Neuron (in vitro differentiated cells): ENCODE measurements around the gene ACAD11.

Source experiments
- H2AFZ ChIP-seq: one replicate; pipeline ENCODE4 v1.6.1; 2013; ENCODE audit warnings: low read depth, mild to moderate bottlenecking, inconsistent platforms, low read length, moderate library complexity
- H3K27me3 ChIP-seq: one replicate; pipeline ENCODE4 v1.6.1; 2013; ENCODE audit warnings: low read length; ENCODE audit not compliant: insufficient read depth
- H3K36me3 ChIP-seq: one replicate; pipeline ENCODE4 v1.6.1; 2013; ENCODE audit warnings: low read length; ENCODE audit not compliant: insufficient read depth
- H3K4me1 ChIP-seq: one replicate; pipeline ENCODE4 v1.6.1; 2013; ENCODE audit warnings: low read length; ENCODE audit not compliant: insufficient read depth
- H3K4me3 ChIP-seq: 2 replicates; pipeline ENCODE4 v1.5.1; 2013; ENCODE audit warnings: mild to moderate bottlenecking, low read length, moderate library complexity
- H3K9me3 ChIP-seq: one replicate; pipeline ENCODE4 v1.6.1; 2013; ENCODE audit warnings: low read length

ACAD11 gene, protein sequence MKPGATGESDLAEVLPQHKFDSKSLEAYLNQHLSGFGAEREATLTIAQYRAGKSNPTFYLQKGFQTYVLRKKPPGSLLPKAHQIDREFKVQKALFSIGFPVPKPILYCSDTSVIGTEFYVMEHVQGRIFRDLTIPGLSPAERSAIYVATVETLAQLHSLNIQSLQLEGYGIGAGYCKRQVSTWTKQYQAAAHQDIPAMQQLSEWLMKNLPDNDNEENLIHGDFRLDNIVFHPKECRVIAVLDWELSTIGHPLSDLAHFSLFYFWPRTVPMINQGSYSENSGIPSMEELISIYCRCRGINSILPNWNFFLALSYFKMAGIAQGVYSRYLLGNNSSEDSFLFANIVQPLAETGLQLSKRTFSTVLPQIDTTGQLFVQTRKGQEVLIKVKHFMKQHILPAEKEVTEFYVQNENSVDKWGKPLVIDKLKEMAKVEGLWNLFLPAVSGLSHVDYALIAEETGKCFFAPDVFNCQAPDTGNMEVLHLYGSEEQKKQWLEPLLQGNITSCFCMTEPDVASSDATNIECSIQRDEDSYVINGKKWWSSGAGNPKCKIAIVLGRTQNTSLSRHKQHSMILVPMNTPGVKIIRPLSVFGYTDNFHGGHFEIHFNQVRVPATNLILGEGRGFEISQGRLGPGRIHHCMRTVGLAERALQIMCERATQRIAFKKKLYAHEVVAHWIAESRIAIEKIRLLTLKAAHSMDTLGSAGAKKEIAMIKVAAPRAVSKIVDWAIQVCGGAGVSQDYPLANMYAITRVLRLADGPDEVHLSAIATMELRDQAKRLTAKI

DNA sequence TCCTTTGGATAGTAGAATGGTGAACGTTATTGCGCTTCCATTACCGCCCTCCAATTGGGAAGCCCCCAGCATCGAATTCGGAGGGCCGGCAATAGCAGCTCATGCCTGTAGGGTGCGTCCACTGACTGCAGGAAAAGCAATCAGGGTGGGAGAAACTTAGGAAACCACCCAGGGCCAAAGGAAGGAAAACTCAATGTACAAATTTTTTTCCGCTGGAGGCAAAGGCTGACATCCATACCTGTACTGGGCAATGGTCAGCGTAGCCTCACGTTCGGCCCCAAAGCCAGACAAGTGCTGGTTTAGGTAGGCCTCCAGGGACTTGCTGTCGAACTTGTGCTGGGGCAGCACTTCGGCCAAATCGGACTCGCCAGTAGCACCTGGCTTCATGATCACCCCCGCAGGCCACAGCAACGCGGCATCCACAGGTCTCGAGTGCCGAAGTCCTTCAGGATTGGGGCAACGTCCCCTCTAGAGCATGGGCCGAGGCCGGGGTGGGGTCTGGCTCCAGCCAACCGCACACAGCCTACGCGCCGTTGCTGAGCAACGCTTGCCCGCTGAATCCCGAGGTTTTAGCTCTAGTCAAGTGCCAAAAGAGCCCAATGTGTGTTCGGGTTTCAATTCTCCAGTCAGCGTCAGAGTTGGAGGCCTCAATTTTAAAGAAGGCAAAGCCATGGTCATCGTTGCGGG lies at the start of gene ACAD11:
Gene ACAD11 (minus strand): TSS at position 445 of the 687 bp plus-strand sequence. CDS start 58 bp downstream, at position 387.
- Histone ChIP-seq H3K4me3 (peak within 1 kb of the TSS; percentile 68), H3K36me3 (peaks cover 2% of the 10 kb centered on the region), H2AFZ (peak within 1 kb of the TSS; percentile 44), H3K9me3 (no peaks in the 10 kb centered on the region), H3K27me3 (no peaks in the 10 kb centered on the region), H3K4me1 (peaks cover 17% of the 10 kb centered on the region)

DNA sequence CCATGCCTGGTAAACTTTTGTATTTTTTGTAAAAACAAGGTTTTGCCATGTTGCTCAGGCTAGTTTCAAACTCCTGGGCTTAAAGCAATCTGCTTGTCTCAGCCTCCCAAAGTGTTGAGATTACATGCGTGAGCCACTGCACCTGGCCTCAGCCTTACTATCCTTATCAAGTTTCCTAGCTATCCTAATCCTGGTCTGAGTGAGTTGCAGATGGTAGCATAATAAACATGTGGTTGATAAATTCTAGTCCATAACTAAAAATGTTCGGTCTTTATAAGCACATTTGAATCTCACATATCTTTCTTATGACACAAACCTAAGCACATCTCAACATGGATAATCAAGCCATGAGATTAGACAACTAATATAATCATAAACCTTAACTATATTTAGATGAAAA lies 44.1 kb upstream of the ACAD11 start:
- H3K9me3 ChIP-seq: no peaks in the 10 kb centered on the region
- H3K36me3 ChIP-seq: peaks cover 57% of the 10 kb centered on the region
- no peaks in the 10 kb centered on the region for H3K4me1 ChIP-seq
- H2AFZ ChIP-seq: no peak overlapping the region
- no peaks in the 10 kb centered on the region for H3K27me3 ChIP-seq
- H3K4me3 ChIP-seq: no peak overlapping the region

DNA sequence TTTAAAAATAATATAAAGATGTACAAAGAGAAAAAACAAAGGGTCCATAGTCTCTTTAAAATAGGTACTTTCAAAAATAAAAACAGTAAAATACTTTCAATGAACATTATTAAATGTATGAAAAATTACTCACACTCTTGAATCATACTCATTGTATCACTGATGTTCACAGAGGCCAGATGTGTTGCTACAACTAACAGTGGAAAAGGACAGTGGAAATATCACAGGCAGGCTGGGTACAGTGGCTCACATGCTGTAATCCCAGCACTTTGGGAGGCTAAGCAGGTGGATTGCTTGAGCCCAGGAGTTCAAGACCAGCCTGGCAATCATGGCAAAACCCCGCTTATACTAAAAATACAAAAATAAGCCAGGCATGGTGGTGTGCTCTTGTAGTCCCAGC lies 35.8 kb upstream of the ACAD11 start:
- Histone ChIP-seq H3K4me3 (no peak overlapping the region), H3K4me1 (no peaks in the 10 kb centered on the region), H2AFZ (no peak overlapping the region), H3K36me3 (peaks cover 66% of the 10 kb centered on the region), H3K27me3 (no peaks in the 10 kb centered on the region), H3K9me3 (no peaks in the 10 kb centered on the region)

DNA sequence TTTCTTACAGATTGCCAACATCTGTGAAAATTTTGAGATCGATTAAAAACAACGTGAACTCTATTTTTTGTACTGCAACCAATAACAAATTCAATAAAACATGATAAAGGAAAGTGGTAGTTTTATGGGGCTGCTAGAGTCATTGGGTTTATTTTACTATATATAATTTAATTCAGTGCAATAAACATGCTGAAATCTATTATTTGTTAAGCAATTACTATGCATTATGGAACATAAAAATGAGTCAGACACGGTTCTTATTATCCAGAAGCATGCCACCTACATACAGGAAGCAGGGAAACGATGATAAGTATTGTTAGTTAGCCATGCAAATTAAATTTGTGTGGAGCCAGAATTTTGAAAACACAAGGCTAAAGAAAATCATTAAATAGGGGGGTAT lies 35.4 kb upstream of the ACAD11 start:
- no peak overlapping the region for H2AFZ ChIP-seq
- H3K27me3 ChIP-seq: no peaks in the 10 kb centered on the region
- H3K9me3 ChIP-seq: no peaks in the 10 kb centered on the region
- H3K36me3 ChIP-seq: peaks cover 67% of the 10 kb centered on the region
- H3K4me3 ChIP-seq: no peak overlapping the region
- no peaks in the 10 kb centered on the region for H3K4me1 ChIP-seq

DNA sequence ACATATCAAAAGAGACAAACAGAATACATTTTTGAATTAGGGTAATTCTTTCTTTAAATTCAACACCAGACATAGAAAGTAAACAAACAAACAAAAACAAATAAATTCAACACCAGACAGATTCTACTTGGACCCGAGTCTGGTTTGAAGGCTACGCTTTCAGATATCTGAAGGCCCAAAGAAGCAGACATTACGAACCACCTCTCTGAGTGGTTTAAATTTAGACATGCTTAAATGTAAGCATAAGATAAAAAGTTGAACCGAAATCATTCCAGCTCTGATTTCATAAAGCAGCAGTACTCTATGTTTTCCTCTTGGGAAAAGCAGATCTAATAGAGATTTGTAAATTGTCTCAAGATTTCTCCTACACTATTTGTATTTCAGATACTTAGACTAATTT lies 30.4 kb upstream of the ACAD11 start:
- H3K4me1 ChIP-seq: no peaks in the 10 kb centered on the region
- no peak overlapping the region for H2AFZ ChIP-seq
- no peak overlapping the region for H3K4me3 ChIP-seq
- H3K9me3 ChIP-seq: no peaks in the 10 kb centered on the region
- H3K36me3 ChIP-seq: peaks cover 71% of the 10 kb centered on the region
- no peaks in the 10 kb centered on the region for H3K27me3 ChIP-seq

DNA sequence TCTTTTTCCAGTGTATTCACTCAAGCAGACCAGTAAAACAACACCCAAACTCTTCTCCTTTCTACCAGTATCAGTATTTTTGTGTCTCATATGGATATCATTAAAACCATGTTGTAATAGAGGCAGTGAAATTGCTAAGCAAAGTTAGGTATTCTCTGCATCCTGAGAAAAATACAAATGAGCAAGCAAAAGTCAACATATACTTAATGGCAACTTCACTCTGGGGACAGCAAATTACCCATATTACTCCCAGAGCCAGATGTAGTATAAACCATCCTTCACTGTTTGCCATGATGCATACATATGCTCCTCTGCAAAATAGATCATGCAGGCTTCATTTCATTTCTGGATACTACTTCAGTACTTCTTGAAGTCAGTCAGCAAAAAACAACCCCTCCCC lies 22.6 kb upstream of the ACAD11 start:
- H3K4me1 ChIP-seq: no peaks in the 10 kb centered on the region
- no peaks in the 10 kb centered on the region for H3K27me3 ChIP-seq
- H3K4me3 ChIP-seq: no peak overlapping the region
- no peak overlapping the region for H2AFZ ChIP-seq
- peaks cover 53% of the 10 kb centered on the region for H3K36me3 ChIP-seq
- H3K9me3 ChIP-seq: no peaks in the 10 kb centered on the region

DNA sequence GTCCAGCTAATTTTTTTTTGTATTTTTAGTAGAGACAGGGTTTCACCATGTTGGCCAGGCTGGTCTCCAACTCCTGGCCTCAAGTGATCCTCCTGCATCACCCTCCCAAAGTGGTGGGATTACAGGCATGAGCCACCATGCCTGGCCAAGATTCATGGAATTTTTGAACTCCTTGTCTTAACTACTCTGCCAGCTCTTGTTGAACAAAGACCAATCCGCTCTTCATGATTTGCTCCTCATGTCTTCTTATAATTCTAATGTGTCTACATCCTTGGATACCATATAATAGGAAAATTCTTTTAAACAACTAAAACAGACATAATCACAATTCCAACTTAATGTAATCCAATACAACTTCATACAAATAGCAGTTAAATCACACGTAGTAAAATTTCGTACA lies 21.8 kb upstream of the ACAD11 start:
- Histone ChIP-seq H2AFZ (no peak overlapping the region), H3K4me3 (no peak overlapping the region), H3K9me3 (no peaks in the 10 kb centered on the region), H3K36me3 (peaks cover 58% of the 10 kb centered on the region), H3K27me3 (no peaks in the 10 kb centered on the region), H3K4me1 (no peaks in the 10 kb centered on the region)

DNA sequence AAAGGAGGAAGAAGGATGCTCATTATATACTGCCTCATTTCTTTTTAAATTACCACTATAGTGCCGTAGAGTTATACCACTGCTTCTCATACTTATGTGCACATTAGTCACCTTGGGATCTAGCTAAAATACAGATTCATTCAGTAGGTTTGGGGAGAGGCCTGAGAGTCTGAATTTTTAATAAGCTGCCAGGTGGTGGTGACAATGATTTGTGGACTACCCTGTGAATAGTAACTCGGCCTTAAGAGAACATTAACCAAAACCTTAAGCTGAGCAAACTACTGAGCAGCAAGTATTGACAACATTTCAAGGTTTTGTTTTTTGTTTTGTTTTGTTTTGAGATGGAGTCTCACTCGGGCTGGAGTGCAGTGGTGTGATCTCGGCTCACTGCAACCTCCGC lies 20.3 kb upstream of the ACAD11 start:
- no peak overlapping the region for H2AFZ ChIP-seq
- H3K36me3 ChIP-seq: peaks cover 63% of the 10 kb centered on the region
- H3K27me3 ChIP-seq: no peaks in the 10 kb centered on the region
- H3K4me1 ChIP-seq: no peaks in the 10 kb centered on the region
- no peak overlapping the region for H3K4me3 ChIP-seq
- no peaks in the 10 kb centered on the region for H3K9me3 ChIP-seq

DNA sequence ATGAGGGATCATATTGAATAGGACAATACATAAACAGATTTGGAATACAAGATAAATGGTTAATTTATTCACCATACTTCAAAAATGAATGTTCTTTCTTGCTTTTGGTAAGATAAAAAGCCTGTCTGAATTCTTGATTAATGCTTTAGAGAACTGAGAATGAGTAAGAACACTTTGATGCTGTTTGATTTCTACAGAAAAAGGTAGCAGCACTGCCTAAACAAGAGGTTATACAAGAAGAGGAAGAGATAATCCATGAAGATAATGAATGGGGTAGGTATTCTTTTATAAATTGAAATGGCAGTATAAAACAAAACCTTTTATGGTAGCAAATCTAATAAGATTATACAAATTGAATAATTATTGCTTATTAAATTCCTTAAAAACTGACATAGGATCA lies 15.8 kb upstream of the ACAD11 start:
- Histone ChIP-seq H3K4me1 (no peaks in the 10 kb centered on the region), H3K9me3 (no peaks in the 10 kb centered on the region), H3K27me3 (no peaks in the 10 kb centered on the region), H3K4me3 (no peak overlapping the region), H2AFZ (no peak overlapping the region), H3K36me3 (peaks cover 67% of the 10 kb centered on the region)

DNA sequence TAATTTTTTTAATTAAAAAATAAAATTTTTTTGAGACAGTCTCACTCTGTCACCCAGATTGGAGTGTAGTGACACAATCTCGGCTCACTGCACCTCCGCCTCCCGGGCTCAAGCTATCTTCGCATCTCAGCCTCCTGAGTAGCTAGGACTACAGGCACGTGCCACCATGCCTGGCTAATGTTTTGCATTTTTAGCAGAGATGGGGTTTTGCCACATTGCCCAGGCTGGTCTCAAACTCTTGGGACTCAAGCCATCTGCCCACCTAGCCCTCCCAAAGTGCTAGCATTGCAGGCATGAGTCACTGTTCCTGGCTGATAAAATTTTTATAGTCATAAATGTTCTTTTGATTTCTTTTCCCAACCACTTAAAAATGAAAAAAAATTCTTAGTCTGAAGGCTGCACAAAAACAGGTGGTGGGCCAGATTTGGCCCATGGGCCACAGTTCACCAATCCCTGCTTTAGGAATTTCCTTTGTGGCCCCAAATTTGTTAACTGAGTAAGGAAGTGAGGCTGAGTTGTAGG lies 9.7 kb upstream of the ACAD11 start:
- Histone ChIP-seq H3K4me3 (no peak overlapping the region), H3K27me3 (no peaks in the 10 kb centered on the region), H3K4me1 (no peaks in the 10 kb centered on the region), H3K36me3 (peaks cover 71% of the 10 kb centered on the region), H3K9me3 (no peaks in the 10 kb centered on the region), H2AFZ (no peak overlapping the region)

DNA sequence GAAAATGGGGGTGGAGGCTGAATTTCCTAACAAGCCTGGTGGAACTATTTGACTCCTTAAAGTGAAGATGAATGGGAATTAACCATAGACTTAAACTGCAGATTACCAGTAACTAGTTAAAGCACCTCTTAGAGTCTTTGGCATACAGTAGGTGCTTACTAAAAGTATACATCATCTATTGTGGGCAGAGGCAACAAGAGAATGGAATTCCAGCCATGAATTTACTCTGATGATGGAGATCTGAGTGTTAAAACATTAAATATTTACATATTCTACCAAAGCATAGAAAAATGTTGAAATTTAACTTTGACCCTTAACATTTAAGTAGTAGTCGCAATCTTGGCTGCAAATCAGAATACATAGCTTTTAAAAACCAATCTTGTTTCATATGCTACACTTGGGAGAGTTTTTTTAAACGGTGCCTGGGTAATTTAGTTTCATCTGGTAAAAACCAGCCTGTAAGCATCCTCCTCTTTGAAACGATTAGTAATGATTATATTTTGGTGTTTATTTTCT lies 5.7 kb upstream of the ACAD11 start:
- no peaks in the 10 kb centered on the region for H3K9me3 ChIP-seq
- no peak overlapping the region for H3K4me3 ChIP-seq
- no peak overlapping the region for H2AFZ ChIP-seq
- H3K27me3 ChIP-seq: no peaks in the 10 kb centered on the region
- H3K4me1 ChIP-seq: peaks cover 9% of the 10 kb centered on the region
- peaks cover 40% of the 10 kb centered on the region for H3K36me3 ChIP-seq

DNA sequence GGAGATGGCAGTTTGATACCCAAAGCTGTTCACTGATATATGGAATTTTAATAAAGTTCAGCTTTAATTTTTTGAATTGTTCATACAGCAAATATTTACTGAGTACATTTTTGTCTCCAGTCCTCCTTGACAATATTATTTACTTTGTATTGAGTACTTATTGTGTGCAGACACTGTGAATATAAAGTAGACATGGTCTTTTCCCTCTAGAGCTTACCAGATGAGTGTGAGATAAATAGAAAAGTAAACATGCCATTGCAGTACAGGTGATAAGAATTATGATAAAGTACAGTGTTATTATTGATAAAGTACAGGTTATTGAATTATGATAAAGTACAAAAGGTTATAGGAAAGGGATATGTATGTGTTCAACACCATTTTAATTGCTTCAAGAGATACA lies 2.6 kb upstream of the ACAD11 start:
- Histone ChIP-seq H3K36me3 (peaks cover 18% of the 10 kb centered on the region), H3K9me3 (no peaks in the 10 kb centered on the region), H3K4me3 (peak overlapping the region; percentile 68), H2AFZ (no peak overlapping the region), H3K4me1 (peaks cover 17% of the 10 kb centered on the region), H3K27me3 (no peaks in the 10 kb centered on the region)

DNA sequence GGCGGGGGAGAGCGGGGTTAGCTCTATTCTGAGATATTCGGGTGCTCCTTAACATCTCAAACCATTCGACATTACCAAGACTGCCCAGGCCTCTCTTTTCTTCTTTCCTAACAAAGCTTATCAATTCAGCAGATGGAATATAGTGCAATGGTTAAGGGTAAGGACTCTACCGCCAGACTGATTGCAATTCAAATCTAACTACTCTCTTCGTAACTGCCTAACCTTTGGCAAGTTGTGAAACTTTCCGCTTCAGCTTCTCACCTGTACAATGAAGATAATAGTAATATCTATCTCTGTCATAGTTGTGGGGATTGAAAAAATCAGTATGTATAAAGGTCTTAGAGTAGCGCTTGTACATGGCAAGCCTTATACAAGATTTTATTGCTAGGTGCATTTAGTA lies 1.5 kb upstream of the ACAD11 start:
- H3K36me3 ChIP-seq: peaks cover 9% of the 10 kb centered on the region
- H3K27me3 ChIP-seq: no peaks in the 10 kb centered on the region
- H3K4me3 ChIP-seq: peak overlapping the region; percentile 68
- H3K4me1 ChIP-seq: peaks cover 17% of the 10 kb centered on the region
- H3K9me3 ChIP-seq: no peaks in the 10 kb centered on the region
- peak overlapping the region; percentile 44 for H2AFZ ChIP-seq
